ENCODE measurements around the gene APMAP.

The APMAP gene

GRCh38 chr20:24954566-24954965 is 38.0 kb downstream of the APMAP start:
- no peak for TF ChIP-seq CTCF (IDR thresholded peaks at IDR 0.05; ENCODE audit: extremely low read depth, insufficient read depth, missing control alignments)
- DNase-seq (ENCODE audit: low spot score), result no peak
- in situ Hi-C loops (cut with MboI; ENCODE audit: low pct_unique_long_range_greater_than_20kb, low sequenced_read_pairs, unreplicated experiment), result no loop called here

GRCh38 chr20:24954151-24954550 is 38.4 kb downstream of the APMAP start:
- in situ Hi-C loops (cut with MboI; ENCODE audit: low pct_unique_long_range_greater_than_20kb, low sequenced_read_pairs, unreplicated experiment), result no loop called here
- no peak for TF ChIP-seq CTCF (IDR thresholded peaks at IDR 0.05; ENCODE audit: extremely low read depth, insufficient read depth, missing control alignments)
- DNase-seq (ENCODE audit: low spot score), result no peak

GRCh38 chr20:24953621-24954133 is 38.9 kb downstream of the APMAP start:
- no peak for TF ChIP-seq CTCF (IDR thresholded peaks at IDR 0.05; ENCODE audit: extremely low read depth, insufficient read depth, missing control alignments)
- in situ Hi-C loops (cut with MboI; ENCODE audit: low pct_unique_long_range_greater_than_20kb, low sequenced_read_pairs, unreplicated experiment), result no loop called here
- DNase-seq (ENCODE audit: low spot score), result no peak

GRCh38 chr20:24953209-24953575 is 39.4 kb downstream of the APMAP start:
- no peak for TF ChIP-seq CTCF (IDR thresholded peaks at IDR 0.05; ENCODE audit: extremely low read depth, insufficient read depth, missing control alignments)
- in situ Hi-C loops (cut with MboI; ENCODE audit: low pct_unique_long_range_greater_than_20kb, low sequenced_read_pairs, unreplicated experiment), result no loop called here
- no peak for DNase-seq (ENCODE audit: low spot score)

GRCh38 chr20:24952376-24953208 is 40.0 kb downstream of the APMAP start:
- no peak for TF ChIP-seq CTCF (IDR thresholded peaks at IDR 0.05; ENCODE audit: extremely low read depth, insufficient read depth, missing control alignments)
- in situ Hi-C loops (cut with MboI; ENCODE audit: low pct_unique_long_range_greater_than_20kb, low sequenced_read_pairs, unreplicated experiment), result no loop called here
- no peak for DNase-seq (ENCODE audit: low spot score)

- DNase-seq (ENCODE audit: low spot score), result no peak
- no peak for TF ChIP-seq CTCF (IDR thresholded peaks at IDR 0.05; ENCODE audit: extremely low read depth, insufficient read depth, missing control alignments)
- in situ Hi-C loops (cut with MboI; ENCODE audit: low pct_unique_long_range_greater_than_20kb, low sequenced_read_pairs, unreplicated experiment), result no loop called here
Observed at GRCh38 chr20:24951536-24952083, 40.9 kb downstream of the APMAP start.
